Daoy (cell line): Measurements from ENCODE around the gene SLC25A23. TPM values are rescaled to one million over a fixed set of nuclear protein-coding genes. Genes with fewer than 3 reads are reported as not detected.

ENCODE experiments used
- DNase-seq: peaks from one replicate; pipeline ENCODE4 v3.0.0-alpha.2; 2015; ENCODE audit warnings: low read depth
- total RNA-seq: library from RNA; depleted of rRNA; stranded (reverse); fragments of >200 nt; shearing (Covaris generic); gene quantifications from 2 replicates; pipeline ENCODE4 v1.2.3, GENCODE V29; 2014

The SLC25A23 gene
- total RNA-seq, 1 experiment from 2014 or later = 18.1 TPM

DNA sequence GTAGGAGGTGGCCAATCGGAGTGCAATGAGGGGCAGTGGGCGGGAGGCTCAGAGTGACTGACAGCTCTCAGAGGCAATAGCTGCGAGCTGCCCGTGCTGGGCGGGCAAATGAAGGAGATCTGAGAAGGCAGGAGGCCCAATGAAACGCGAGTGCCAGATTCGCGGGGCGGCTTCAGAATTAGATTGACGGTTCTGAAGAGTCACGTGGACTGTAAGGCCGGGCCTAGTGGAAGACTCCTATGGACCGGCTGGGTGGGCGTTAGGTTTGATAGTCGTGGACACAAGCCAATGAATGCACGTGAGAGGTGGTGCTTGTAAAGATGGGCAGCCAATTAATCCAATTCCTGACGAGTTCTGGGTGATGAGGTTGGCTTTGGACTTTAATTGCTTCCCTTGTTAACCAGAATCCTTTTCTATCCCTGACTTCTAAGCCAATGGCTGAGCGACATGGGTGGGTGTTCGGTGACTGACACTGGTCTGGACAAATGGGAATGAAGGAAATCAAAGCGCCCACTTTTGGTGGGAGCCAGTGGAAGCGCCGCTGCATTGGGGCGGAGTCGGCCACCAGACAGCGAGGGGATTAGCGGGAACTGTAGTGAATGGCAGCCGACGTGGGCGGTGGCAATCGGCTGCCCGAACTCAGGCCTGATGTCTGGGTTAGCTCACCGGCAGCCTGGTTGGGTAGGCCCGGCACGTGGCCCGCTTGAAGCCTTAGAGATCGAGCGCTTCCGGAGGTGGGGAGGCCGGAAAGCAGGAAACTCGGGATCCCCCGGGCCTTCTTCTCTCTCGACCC, 34.5 kb downstream of the SLC25A23 start:
- peak; percentile 100 for DNase-seq

DNA sequence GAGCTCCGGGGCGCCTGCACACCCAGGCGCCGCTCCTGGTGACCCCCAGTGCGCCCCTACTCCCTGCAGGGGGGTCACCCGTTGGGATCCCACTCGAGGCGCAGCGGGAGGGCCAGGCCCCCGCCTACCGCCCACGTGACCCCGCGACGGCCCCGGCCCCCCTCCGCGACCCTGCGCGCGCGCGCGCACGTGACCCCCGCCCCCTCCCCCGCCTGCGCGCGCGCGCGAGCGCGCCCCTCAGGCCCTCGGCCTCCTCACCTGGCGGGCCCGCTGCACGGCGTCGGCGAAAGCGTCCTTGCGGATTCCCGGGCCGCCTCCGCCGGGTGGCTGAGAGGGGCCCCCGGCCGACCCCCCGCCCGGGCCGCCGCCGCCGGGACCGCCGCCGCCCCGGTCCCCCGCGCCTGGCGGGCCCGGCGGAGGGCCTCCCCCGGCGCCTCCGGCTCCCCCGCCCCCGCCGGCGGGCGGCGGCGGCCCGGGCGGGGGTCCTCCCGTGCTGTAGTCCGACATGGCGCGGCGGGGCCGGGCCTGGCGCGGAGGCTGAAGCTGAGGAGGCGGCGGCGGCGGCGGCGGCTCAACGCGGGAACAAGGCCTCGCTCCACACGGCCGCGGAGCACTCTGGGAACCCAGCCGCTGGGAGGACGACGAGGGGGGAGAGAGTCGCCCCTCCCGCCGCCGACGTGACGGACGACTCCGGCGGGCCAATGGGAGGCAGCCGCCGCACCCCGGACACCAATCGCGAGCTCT, 35.2 kb downstream of the SLC25A23 start, which contains the start of gene KHSRP:
TSS of gene KHSRP (minus strand) at position 617 of the 744 bp plus-strand sequence. CDS start at position 507, 110 bp downstream.
- peak; percentile 23 for DNase-seq

GRCh38 chr19:6423499-6424194, 35.9 kb downstream of the SLC25A23 start:
- peak; percentile 48 for DNase-seq

DNA sequence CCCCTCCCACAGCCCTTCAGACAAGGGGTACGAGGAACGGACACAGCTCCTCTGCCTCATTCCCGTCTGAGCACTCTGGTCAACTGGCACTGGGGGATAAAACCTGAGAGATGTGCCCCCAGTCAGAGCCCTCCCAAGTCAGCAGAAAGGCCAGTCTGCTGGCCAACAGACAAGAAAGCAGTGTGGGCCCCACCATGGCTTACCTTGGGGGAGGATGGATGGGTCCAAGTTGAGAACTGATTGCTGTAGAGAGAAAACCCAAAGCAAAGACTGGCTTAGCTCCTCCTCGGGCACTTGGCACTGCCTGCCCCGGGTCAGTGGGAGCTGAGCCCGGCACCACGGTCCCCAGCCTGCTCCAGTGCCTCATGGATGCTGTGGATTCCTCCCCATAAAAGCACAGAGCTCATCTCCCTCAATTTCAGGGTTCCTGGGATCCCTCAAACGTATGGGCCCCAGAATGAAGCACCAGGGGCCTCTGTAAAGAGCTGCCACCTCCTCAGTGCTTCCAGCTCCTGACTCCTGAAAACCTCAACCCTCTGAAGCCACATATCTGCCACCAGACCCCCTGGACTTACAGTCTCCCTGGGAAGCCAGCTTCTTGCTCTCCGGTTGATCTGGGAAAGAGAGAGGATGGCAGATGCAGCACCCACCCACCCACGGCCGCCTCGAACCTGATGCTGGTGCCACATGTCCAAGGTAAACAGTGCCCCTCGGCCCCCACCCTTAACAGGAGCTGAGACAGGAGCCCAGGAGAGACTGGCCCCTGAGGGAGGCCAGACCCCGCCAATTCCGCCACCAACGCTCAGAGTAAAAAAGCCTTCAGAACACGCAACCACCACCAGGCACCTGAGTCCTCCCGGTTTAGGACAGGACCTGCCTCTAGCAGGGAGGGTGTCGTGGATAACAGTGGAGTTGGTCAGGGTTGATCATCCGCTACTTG, 38.2 kb downstream of the SLC25A23 start:
- DNase-seq = no peak

DNA sequence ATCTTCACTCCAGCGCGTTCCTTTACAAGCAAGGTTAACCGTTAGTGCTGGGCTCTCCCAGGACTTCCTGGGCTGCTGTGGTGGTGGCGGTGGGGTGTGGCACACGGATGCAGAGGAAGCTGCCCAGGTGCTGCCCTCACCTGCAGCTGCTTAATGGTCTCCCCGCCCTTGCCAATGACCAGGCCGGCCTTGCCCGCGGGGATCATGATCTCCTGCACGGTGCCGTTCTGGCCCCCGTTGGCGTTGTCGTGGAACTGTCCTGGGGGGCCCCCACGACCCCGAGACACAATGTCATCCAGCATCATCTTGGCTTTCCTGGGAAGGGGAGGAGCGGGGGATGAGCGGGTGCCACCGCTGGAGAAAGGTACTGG, 41.0 kb downstream of the SLC25A23 start:
- DNase-seq = no peak

- DNase-seq = peak; percentile 27
Observed at GRCh38 chr19:6417713-6418561, 41.7 kb downstream of the SLC25A23 start.

GRCh38 chr19:6416658-6417405, 42.8 kb downstream of the SLC25A23 start:
- DNase-seq = no peak

- no peak for DNase-seq
Observed at GRCh38 chr19:6415591-6416190, 43.9 kb downstream of the SLC25A23 start.

GRCh38 chr19:6414793-6415590, 44.6 kb downstream of the SLC25A23 start:
- DNase-seq = no peak

- DNase-seq = no peak
Observed at GRCh38 chr19:6413721-6414643, 45.6 kb downstream of the SLC25A23 start.

DNA sequence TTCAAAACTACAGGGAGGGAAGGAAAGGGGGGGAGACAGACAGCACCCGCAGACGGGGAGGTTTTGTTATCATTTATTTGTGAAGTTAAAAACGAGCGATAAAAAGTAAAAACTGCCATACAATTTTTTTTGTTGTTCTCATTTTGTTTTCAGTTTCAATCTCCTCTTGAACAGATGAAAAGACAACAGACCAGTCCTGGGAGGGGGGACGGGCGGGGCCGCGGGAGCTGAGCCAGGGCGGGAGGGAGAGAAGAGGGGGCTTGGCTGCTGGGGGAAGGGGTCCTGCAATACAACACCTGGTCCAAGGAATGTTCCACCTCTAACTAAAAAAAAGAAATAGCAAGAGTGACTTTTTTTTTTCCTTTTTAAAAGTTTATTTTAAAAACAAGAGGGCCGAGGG, 46.3 kb downstream of the SLC25A23 start:
- DNase-seq = no peak

DNA sequence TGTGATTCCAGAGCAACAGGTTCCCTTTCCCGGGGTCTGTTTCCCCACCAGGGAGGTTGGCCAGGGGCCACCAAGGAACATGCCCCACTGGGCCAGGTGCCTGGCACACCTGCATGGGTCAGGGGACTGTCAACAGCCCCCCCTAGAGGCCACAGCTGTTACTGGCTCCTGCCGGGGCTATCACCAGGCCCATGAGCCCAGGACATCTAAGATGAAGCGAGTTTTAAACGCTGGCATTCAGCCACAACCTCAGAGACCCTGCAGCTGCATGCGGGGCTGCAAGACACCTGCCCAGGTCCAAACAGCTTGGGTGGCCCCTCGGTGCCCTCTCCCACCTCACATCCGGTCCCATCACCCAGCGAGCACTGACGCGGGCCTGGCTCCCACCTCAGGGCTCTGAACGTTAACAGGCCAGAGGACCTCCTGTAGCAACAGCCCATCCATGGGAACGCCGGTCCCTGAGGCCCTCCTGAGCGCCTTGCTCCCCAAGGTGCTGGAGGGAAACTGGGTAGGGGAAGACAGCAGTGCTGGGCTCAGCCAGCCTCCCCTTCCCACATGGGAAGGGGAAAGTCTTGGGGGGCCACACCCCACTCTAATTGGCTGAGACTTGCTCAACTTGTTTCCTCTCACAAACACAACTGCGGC, 47.0 kb downstream of the SLC25A23 start:
- DNase-seq = peak; percentile 33

GRCh38 chr19:6412061-6412446, 47.5 kb downstream of the SLC25A23 start:
- DNase-seq = no peak

DNA sequence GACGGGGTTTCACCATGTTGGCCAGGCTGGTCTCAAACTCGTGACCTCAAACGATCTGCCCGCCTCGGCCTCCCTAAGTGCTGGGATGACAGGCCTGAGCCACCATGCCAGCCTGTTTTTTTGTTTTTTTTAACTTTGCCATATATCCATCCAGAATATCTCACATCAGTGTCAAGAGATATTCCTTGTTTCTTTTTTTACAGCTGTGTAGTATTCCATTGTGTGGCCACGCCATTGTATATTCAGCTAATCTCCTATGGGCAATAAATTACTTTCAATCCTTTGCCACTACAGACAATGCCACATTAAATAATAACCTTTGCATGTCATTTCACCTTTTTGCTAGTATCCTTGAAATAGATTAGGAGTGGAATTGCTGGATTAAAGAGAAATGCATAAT, 50.2 kb downstream of the SLC25A23 start:
- DNase-seq = no peak

DNA sequence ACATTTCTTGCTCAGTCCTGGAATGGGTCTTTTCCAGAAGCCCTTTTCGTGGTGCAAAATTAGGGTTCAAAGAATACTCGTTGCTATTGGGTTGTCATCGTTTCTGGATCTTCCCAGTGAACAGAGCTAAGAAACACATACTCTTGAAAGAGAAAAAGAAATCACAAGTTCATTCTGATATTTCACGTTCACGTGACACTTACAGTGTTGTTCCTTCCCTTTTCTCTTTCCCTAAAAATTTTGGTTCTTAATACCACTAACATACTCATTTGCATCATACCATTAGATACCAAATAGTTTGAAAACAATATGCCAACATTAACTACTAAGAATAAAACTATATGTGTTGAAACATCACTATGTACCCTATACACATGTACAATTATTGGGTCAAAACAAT, 53.2 kb downstream of the SLC25A23 start:
- DNase-seq = no peak

- DNase-seq = no peak
Observed at GRCh38 chr19:6402837-6403608, 56.6 kb downstream of the SLC25A23 start.
